ENCODE data around the gene DOCK10. TPM values are rescaled to one million over a fixed set of nuclear protein-coding genes. Genes with fewer than 3 reads are reported as not detected.

Gene DOCK10
- total RNA-seq, 1 donor from 2014 or later, result 1.1 TPM

DNA sequence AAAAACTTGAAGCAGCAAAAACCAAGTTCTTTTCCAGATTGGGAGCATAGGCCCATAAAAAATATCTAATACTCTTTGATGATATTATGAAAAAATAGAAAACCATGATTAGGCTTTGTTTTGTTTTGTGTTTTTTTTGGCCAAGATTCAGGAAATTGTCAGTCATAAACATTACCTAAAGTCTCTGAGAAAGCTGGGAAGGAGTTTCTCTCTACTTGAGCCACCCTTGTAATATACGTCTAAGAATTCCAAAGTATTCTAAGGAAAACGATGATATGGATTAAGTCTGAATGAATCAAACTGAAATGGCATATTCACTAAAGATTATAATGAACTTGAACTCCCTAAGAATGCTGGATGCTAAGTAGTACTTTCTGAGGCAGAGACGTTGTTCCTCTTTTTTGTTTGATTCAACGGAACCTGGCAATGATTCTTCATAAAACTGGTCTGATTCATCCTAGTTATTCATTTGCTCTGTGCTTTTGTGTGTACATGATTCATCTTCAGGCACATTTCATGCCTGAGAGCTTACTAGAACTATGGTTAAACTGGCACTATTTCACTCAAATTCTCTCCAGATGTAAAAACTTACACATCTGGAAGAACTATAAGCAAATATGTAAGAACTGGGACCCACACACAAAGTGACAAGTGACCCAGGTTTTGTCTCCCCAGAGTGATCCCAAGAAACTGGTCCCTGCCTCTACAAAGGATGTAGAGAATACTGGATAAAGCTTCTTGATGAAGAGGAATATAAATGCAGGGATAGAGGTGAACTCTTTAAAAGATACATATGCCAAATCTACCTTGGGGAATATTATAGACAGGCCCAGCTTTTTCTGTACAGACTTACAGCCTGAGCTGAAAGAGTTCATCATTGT lies 159.7 kb downstream of the DOCK10 start:
- Histone ChIP-seq H3K27me3 (ENCODE audit: control insufficient read depth, insufficient read depth, low read length) (no peaks in the 10 kb centered on the region), H3K36me3 (ENCODE audit: control insufficient read depth, insufficient read depth, low read length) (no peaks in the 10 kb centered on the region), H3K4me3 (ENCODE audit: low read depth, low read length) (no peak overlapping the region)
- DNase-seq (ENCODE audit: low read depth), result peak; percentile 95
- no peak for FAIRE-seq
- no peak for TF ChIP-seq CTCF (IDR thresholded peaks at IDR 0.05; ENCODE audit: insufficient read depth, low read length, severe bottlenecking)

GRCh38 chr2:224881846-224882245 lies 160.4 kb downstream of the DOCK10 start:
- TF ChIP-seq CTCF (IDR thresholded peaks at IDR 0.05; ENCODE audit: insufficient read depth, low read length, severe bottlenecking), result no peak
- Histone ChIP-seq H3K27me3 (ENCODE audit: control insufficient read depth, insufficient read depth, low read length) (no peaks in the 10 kb centered on the region), H3K4me3 (ENCODE audit: low read depth, low read length) (no peak overlapping the region), H3K36me3 (ENCODE audit: control insufficient read depth, insufficient read depth, low read length) (no peaks in the 10 kb centered on the region)
- FAIRE-seq (peak; percentile 32), DNase-seq (ENCODE audit: low read depth) (no peak)

DNA sequence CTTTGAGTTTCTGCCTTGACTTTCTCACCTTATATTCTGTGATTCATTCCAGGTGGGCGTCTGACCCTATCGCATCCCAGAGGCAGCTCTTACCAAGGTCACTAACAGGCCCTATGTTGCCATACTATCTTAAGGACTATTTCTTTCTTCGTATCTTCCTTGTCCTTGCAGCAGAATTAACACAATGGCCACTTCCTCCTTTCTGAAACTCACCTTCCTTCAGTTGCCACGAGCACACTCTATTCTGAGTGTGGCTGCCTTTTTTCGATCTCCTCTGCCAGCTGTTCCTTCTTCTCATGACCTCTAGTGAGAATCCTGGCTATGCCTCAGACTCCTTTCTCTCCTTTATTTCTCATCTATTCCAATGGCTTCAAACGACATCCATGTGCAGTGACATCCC lies 165.7 kb downstream of the DOCK10 start:
- DNase-seq (ENCODE audit: low read depth) (no peak), FAIRE-seq (no peak)
- no peak overlapping the region for H3K4me3 ChIP-seq (ENCODE audit: low read depth, low read length)
- TF ChIP-seq CTCF (IDR thresholded peaks at IDR 0.05; ENCODE audit: insufficient read depth, low read length, severe bottlenecking), result no peak
- H3K36me3 ChIP-seq (ENCODE audit: control insufficient read depth, insufficient read depth, low read length), result no peaks in the 10 kb centered on the region
- no peaks in the 10 kb centered on the region for H3K27me3 ChIP-seq (ENCODE audit: control insufficient read depth, insufficient read depth, low read length)

DNA sequence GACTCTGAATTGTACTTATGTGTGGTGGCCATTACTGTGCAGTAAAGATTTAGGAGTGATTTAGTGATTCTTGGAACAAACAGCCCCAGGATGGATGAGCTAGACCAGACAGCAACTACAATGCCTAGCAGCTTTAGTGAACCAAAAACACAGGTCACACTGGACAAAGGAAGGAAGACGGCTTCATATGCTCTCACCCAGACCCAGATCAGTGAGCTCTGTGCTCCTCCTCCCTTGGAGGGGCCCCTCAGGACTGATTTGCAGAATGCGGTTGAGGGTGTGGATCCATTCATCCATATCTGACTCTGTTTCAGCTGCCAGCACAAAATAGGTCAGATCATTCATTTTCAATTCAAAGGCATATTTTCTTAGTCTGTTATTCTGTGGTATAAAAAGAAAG lies 166.4 kb downstream of the DOCK10 start:
- no peak for FAIRE-seq

DNA sequence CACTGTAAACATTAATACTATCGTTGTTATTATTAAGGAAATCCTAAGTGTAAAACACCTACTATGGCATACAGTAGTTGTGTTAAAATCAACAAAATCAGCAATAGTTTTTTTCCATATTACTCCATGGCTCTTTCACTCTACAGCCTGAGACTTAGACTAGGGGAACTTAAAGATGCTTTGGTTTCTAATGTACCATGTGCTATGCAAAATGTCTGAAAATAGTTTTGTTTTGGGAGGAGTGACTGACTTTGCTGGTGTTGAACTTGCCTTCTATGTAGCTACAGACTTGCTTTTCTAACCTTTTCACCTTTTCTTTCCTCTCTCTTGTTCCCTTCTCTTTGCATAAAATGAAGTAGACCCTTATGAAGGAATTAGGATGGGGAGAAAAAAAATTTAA lies 167.1 kb downstream of the DOCK10 start:
- no peak overlapping the region for H3K4me3 ChIP-seq (ENCODE audit: low read depth, low read length)
- no peak for TF ChIP-seq CTCF (IDR thresholded peaks at IDR 0.05; ENCODE audit: insufficient read depth, low read length, severe bottlenecking)
- H3K36me3 ChIP-seq (ENCODE audit: control insufficient read depth, insufficient read depth, low read length), result no peaks in the 10 kb centered on the region
- no peak for DNase-seq (ENCODE audit: low read depth)
- no peaks in the 10 kb centered on the region for H3K27me3 ChIP-seq (ENCODE audit: control insufficient read depth, insufficient read depth, low read length)
- no peak for FAIRE-seq

More for the DNA sequence above, 166.4 kb downstream of the DOCK10 start:
- TF ChIP-seq CTCF (IDR thresholded peaks at IDR 0.05; ENCODE audit: insufficient read depth, low read length, severe bottlenecking), result no peak
- no peaks in the 10 kb centered on the region for H3K36me3 ChIP-seq (ENCODE audit: control insufficient read depth, insufficient read depth, low read length)
- no peak for DNase-seq (ENCODE audit: low read depth)
- no peaks in the 10 kb centered on the region for H3K27me3 ChIP-seq (ENCODE audit: control insufficient read depth, insufficient read depth, low read length)
- no peak overlapping the region for H3K4me3 ChIP-seq (ENCODE audit: low read depth, low read length)

Data from bronchial epithelial cell (primary cell).